ENCODE results near the gene HORMAD2.

- TF ChIP-seq PKNOX1 (IDR thresholded peaks at IDR 0.05) (no peak), BHLHE40 (IDR thresholded peaks at IDR 0.05; ENCODE audit: borderline replicate concordance) (no peak), HDGF (IDR thresholded peaks at IDR 0.05; ENCODE audit: borderline replicate concordance) (no peak), CTBP1 (IDR thresholded peaks at IDR 0.05; ENCODE audit: borderline replicate concordance) (no peak), SP1 (IDR thresholded peaks at IDR 0.05) (no peak), ELF4 (IDR thresholded peaks at IDR 0.05) (no peak), TARDBP (IDR thresholded peaks at IDR 0.05) (no peak), FOXK2 (IDR thresholded peaks at IDR 0.05) (no peak), ARNT (IDR thresholded peaks at IDR 0.05) (no peak), ZNF384 (IDR thresholded peaks at IDR 0.05) (no peak), FOXA1 (IDR thresholded peaks at IDR 0.05) (no peak)
These were observed 101.4 kb downstream of the HORMAD2 start for GRCh38 chr22:30181459-30182349.
